IMR-90 (cell line): Measurements from ENCODE around the gene SLC6A2. TPM values are rescaled to one million over a fixed set of nuclear protein-coding genes. Genes with fewer than 3 reads are reported as not detected.

ENCODE experiments used
- ATAC-seq: fragments of 200-7000 bp; cut with Tn5 transposase; 2 replicates; pipeline ENCODE4 v1.9.1; 2020; ENCODE audit warnings: low read depth, mild to moderate bottlenecking, moderate library complexity
- BruUV-seq: library from RNA; stranded (reverse); fragments of 400-500 nt; replicated peaks from 2 replicates; lab custom pipeline; 2021; lab: Mats Ljungman, UMichigan
- CTCF ChIA-PET: fragments of 300-600 bp; formaldehyde crosslinking; extraction: SDS; loops from one replicate; lab custom pipeline; 2021; ENCODE audit warnings: antibody characterized with exemption; lab: Yijun Ruan, JAX
- POLR2A ChIA-PET: fragments of 300-600 bp; sonication (Branson Sonifier 250); formaldehyde crosslinking; loops from one replicate; lab custom pipeline; 2022; ENCODE audit warnings: antibody characterized with exemption; ENCODE audit not compliant: unreplicated experiment; lab: Charles Lee
- DNase-seq: peaks from one replicate; pipeline ENCODE4 v3.0.0; 2013
- H2AFZ ChIP-seq: replicated peaks from 2 replicates; pipeline ENCODE3; 2013; ENCODE audit warnings: low read length, mild to moderate bottlenecking; ENCODE audit not compliant: poor library complexity
- H2AK5ac ChIP-seq: 2 replicates; pipeline ENCODE4 v1.6.1; 2013; ENCODE audit warnings: low read depth, low read length, inconsistent platforms
- H2AK9ac ChIP-seq: replicated peaks from 2 replicates; pipeline ENCODE3; 2013; ENCODE audit warnings: mild to moderate bottlenecking, low read depth, low read length, moderate library complexity; ENCODE audit not compliant: poor library complexity
- H2BK120ac ChIP-seq: 2 replicates; pipeline ENCODE4 v1.6.1; 2013; ENCODE audit warnings: low read depth, low read length, inconsistent platforms
- H2BK15ac ChIP-seq: 3 replicates; pipeline ENCODE4 v1.6.1; 2013; ENCODE audit warnings: low read depth, low read length, inconsistent platforms
- H2BK20ac ChIP-seq: 2 replicates; pipeline ENCODE4 v1.6.1; 2013; ENCODE audit warnings: low read depth, mild to moderate bottlenecking, inconsistent platforms, low read length, moderate library complexity
- H2BK5ac ChIP-seq: 2 replicates; pipeline ENCODE4 v1.6.1; 2013; ENCODE audit warnings: mild to moderate bottlenecking, low read depth, low read length, inconsistent platforms; ENCODE audit not compliant: poor library complexity, severe bottlenecking
- H3K14ac ChIP-seq: replicated peaks from 2 replicates; pipeline ENCODE4 v1.6.1; 2013; ENCODE audit warnings: low read depth, low read length, inconsistent platforms
- H3K18ac ChIP-seq: 2 replicates; pipeline ENCODE4 v1.6.1; 2013; ENCODE audit warnings: low read depth, low read length, control low read depth
- H3K23ac ChIP-seq: 2 replicates; pipeline ENCODE4 v1.6.1; 2013; ENCODE audit warnings: low read depth, low read length, inconsistent platforms
- H3K27ac ChIP-seq: 2 replicates; pipeline ENCODE4 v1.5.1; 2013; ENCODE audit warnings: mild to moderate bottlenecking, control low read depth, low read length; ENCODE audit not compliant: insufficient read depth
- H3K27me3 ChIP-seq: 2 replicates; pipeline ENCODE4 v1.6.1; 2013; ENCODE audit warnings: low read length; ENCODE audit not compliant: control insufficient read depth, insufficient read depth
- H3K36me3 ChIP-seq: 2 replicates; pipeline ENCODE4 v1.6.1; 2013; ENCODE audit warnings: low read length, mixed read lengths; ENCODE audit not compliant: control insufficient read depth, insufficient read depth
- H3K4ac ChIP-seq: 2 replicates; pipeline ENCODE4 v1.6.1; 2013; ENCODE audit warnings: low read depth, low read length, inconsistent platforms
- H3K4me1 ChIP-seq: 2 replicates; pipeline ENCODE4 v1.6.1; 2013; ENCODE audit warnings: low read length, mixed read lengths; ENCODE audit not compliant: control insufficient read depth, insufficient read depth
- H3K4me2 ChIP-seq: 2 replicates; pipeline ENCODE4 v1.6.1; 2013; ENCODE audit warnings: low read depth, mild to moderate bottlenecking, control low read depth, low read length, moderate library complexity
- H3K4me3 ChIP-seq: 2 replicates; pipeline ENCODE4 v1.5.1; 2013; ENCODE audit warnings: low read depth, mild to moderate bottlenecking, control low read depth, low read length, moderate library complexity; ENCODE audit not compliant: insufficient read depth
- H3K56ac ChIP-seq: 2 replicates; pipeline ENCODE4 v1.6.1; 2013; ENCODE audit warnings: low read length, inconsistent platforms; ENCODE audit not compliant: insufficient read depth; ENCODE audit errors: extremely low read depth
- H3K79me1 ChIP-seq, 2 experiments: 2 replicates each; pipeline ENCODE4 v1.6.1; 2013; ENCODE audit warnings: low read length in 2 of 2, inconsistent platforms in 1 of 2, low read depth in 1 of 2
- H3K9ac ChIP-seq: 2 replicates; pipeline ENCODE4 v1.6.1; 2013; ENCODE audit warnings: low read depth, low read length, control low read depth
- H3K9me1 ChIP-seq: 2 replicates; pipeline ENCODE4 v1.6.1; 2013; ENCODE audit warnings: low read length, inconsistent platforms; ENCODE audit not compliant: insufficient read depth
- H3K9me3 ChIP-seq: 2 replicates; pipeline ENCODE4 v1.6.1; 2013; ENCODE audit warnings: low read length; ENCODE audit not compliant: control insufficient read depth, insufficient read depth
- H4K20me1 ChIP-seq: 2 replicates; pipeline ENCODE4 v1.6.1; 2013; ENCODE audit warnings: low read length, inconsistent platforms; ENCODE audit not compliant: insufficient read depth
- H4K5ac ChIP-seq: 2 replicates; pipeline ENCODE4 v1.6.1; 2013; ENCODE audit warnings: mild to moderate bottlenecking, low read depth, low read length, control low read depth
- H4K8ac ChIP-seq, 2 experiments: 2 replicates each; pipeline ENCODE4 v1.6.1; 2013; ENCODE audit warnings: low read depth in 2 of 2, low read length in 2 of 2, control low read depth in 1 of 2, inconsistent platforms in 1 of 2
- H4K91ac ChIP-seq: 2 replicates; pipeline ENCODE4 v1.6.1; 2013; ENCODE audit warnings: low read depth, low read length, inconsistent platforms; ENCODE audit not compliant: insufficient read depth
- BHLHE40 ChIP-seq: fragments of 150-350 bp; IDR thresholded peaks from 2 replicates; pipeline ENCODE4 v1.6.1; 2016; ENCODE audit warnings: mild to moderate bottlenecking, low read depth, low read length
- CEBPB ChIP-seq: IDR thresholded peaks from 2 replicates; pipeline ENCODE4 v1.6.1; 2012; ENCODE audit warnings: low read depth, low read length, improper control_type of control experiment
- NFE2L2 ChIP-seq: fragments of 150-350 bp; IDR thresholded peaks from 2 replicates; pipeline ENCODE4 v1.6.1; 2016; ENCODE audit warnings: low read depth, mild to moderate bottlenecking, low read length
- RFX5 ChIP-seq: IDR thresholded peaks from 2 replicates; pipeline ENCODE4 v1.8.0; 2012; ENCODE audit warnings: low read depth, mild to moderate bottlenecking, low read length, moderate library complexity
- SMC3 ChIP-seq: fragments of 150-350 bp; IDR thresholded peaks from 2 replicates; pipeline ENCODE4 v1.6.1; 2016; ENCODE audit warnings: low read depth, mild to moderate bottlenecking, antibody characterized with exemption, low read length, moderate library complexity
- USF2 ChIP-seq: fragments of 150-350 bp; IDR thresholded peaks from 2 replicates; pipeline ENCODE4 v1.6.1; 2017; ENCODE audit warnings: mild to moderate bottlenecking, antibody characterized with exemption, low read length, low read depth
- WGBS, 2 experiments: methylation state at CpG; one replicate each; pipeline versions ENCODE4 v1.1.5 to v1.1.7; 2013; ENCODE audit warnings: missing lambda C conversion rate in 2 of 2; ENCODE audit not compliant: insufficient read length in 1 of 2; ENCODE audit errors: extremely low coverage in 2 of 2; 5-methylcytosine and 5-hydroxymethylcytosine counted together
- dilution Hi-C: fragments of 300-500 bp; cut with HindIII; formaldehyde crosslinking; loops from one replicate; pipeline ENCODE4 v1.14.3; 2018; ENCODE audit warnings: low sequenced_read_pairs; ENCODE audit not compliant: unreplicated experiment
- in situ Hi-C: fragments of 300-500 bp; cut with MboI; formaldehyde crosslinking; loops from 3 replicates; pipeline ENCODE4 v1.14.3; 2019; ENCODE audit warnings: low sequenced_read_pairs, inconsistent platforms, mixed read lengths
- intact Hi-C: fragments of 100-400 bp; cut with micrococcal nuclease; formaldehyde crosslinking; loops from 2 replicates; pipeline ENCODE4 v1.10.0; 2022
- polyA plus RNA-seq, 3 experiments: library from polyadenylated mRNA; depleted of rRNA; stranded (reverse); fragments of >200 nt; gene quantifications; 2 replicates each; pipeline ENCODE4 v1.2.3, GENCODE V29; 2012; ENCODE audit warnings: low replicate concordance in 1 of 3
- total RNA-seq: library from RNA; depleted of rRNA; stranded (reverse); fragments of >200 nt; gene quantifications from 2 replicates; pipeline ENCODE4 v1.2.3, GENCODE V29; 2012

The SLC6A2 gene
- total and polyA plus RNA-seq, 2 of the 4 experiments (the other 2 are of a cell fraction): not detected

- WGBS, 2 experiments: no CpG with 5 or more reads among the region's 2 CpGs
- Histone ChIP-seq H3K9me1 (no peaks in the 10 kb centered on the region), H4K8ac (no peak overlapping the region), H3K9ac (no peak overlapping the region), H3K18ac (no peak overlapping the region), H3K56ac (no peak overlapping the region), H2BK20ac (no peak overlapping the region), H3K27me3 (no peaks in the 10 kb centered on the region), H3K14ac (no peak overlapping the region), H2BK120ac (no peak overlapping the region), H2BK15ac (no peak overlapping the region), H3K27ac (no peak overlapping the region), H3K4ac (no peak overlapping the region), H2AK5ac (no peak overlapping the region), H2AFZ (no peak overlapping the region), H3K4me3 (no peak overlapping the region), H4K20me1 (no peaks in the 10 kb centered on the region), H3K36me3 (no peaks in the 10 kb centered on the region), H3K4me1 (no peaks in the 10 kb centered on the region), H4K91ac (no peak overlapping the region), H2BK5ac (no peak overlapping the region), H4K5ac (no peak overlapping the region), H3K9me3 (no peaks in the 10 kb centered on the region), H3K79me1 (no peaks in the 10 kb centered on the region), H3K4me2 (no peak overlapping the region), H2AK9ac (no peak overlapping the region), H3K23ac (no peak overlapping the region)
- no TSS peak for BruUV-seq
- TF ChIP-seq CEBPB: no peak
- no peak for TF ChIP-seq NFE2L2
- TF ChIP-seq BHLHE40: no peak
- TF ChIP-seq USF2: no peak
- no peak for TF ChIP-seq SMC3
- no peak for TF ChIP-seq RFX5
- DNase-seq (no peak), ATAC-seq (no peak)
- POLR2A ChIA-PET: no interaction called here
- intact Hi-C loops: no loop called here
- dilution Hi-C loops: no loop called here
- CTCF ChIA-PET: no interaction called here
- in situ Hi-C loops: no loop called here
Measured at GRCh38 chr16:55734665-55735064, 78.9 kb downstream of the SLC6A2 start.
